ENCODE results near the gene VPS16. TPM values are rescaled to one million over a fixed set of nuclear protein-coding genes. Genes with fewer than 3 reads are reported as not detected.
"Not testable (repeated sequence)": the region's sequence is repeated elsewhere in the genome, so short reads cannot be mapped to it uniquely, and the experiment has no call there.

Gene VPS16
- total RNA-seq, 1 experiment from 2014 or later = 45.5 TPM

DNA sequence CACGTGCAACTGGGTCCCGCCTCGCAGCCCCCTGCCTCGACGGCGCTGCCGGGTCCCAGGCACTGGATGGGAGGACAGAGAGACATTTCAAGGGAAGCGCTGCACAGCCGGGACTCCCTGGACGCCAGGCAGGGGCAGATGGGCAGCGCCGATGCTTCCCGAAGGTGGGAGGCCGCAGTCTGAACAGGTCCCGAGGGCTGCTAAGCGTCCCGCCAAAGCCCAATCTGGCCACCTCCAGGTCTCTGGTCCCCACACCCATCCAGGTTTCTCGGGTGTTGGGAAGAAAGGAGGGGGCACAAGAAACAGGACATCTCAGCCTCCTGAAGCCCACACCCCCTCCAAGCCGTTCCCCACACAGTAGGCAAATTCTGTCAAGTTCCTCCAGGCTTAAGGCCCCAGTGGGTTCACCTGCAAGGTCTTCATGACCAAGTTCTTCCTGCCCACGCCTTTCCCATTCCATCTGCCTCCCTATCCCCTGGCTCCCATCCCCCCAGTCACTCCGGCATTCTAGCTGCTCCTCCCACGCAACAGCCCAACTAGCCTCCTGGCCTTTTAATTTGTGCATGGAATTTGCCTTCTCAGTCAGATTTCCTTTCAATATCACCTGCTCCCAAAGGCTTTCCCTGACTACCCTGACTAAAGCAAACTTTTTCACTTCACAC lies 34.7 kb upstream of the VPS16 start:
- DNase-seq (ENCODE audit: low spot score) = no peak
- in situ Hi-C loops (cut with HindIII; ENCODE audit: low sequenced_read_pairs) = no loop called here

DNA sequence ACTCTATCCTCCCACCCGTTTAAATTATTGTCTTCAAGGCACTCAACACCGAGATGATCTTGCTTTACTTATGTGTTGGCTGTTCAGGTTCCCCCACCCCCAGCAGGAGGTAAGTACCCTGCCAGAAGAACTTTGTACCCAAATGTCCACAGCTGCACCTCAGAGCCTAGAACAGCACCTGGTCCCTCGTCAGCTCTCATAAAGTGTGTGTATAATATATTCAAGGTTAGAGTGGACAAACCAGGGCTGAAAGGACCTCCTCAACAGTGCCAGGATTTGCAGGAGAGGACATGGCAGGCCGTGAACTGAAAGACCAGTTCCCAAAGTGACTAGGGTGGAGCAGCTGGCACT lies 34.2 kb upstream of the VPS16 start:
- DNase-seq (ENCODE audit: low spot score) = no peak
- in situ Hi-C loops (cut with HindIII; ENCODE audit: low sequenced_read_pairs) = no loop called here

DNA sequence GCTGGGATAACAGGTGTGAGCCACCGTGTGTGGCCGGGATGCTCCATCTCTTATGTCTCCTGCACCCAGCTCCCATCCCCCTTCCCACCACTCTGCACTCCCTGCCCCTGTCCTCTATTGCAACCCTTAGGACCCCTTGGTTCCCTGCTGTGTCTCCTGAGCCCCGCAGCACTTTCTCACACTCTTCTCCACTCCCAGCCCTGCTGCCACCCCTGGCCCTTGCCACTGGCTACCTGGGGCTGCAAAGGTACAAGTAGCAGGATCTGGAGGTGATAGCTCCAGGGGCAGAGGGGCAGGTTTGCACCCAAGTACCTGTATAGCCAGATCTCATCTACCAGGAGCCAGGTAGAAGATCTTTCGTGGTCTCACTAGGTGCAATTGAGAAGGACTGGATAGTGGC lies 33.5 kb upstream of the VPS16 start:
- DNase-seq (ENCODE audit: low spot score) = no peak
- in situ Hi-C loops (cut with HindIII; ENCODE audit: low sequenced_read_pairs) = no loop called here

- DNase-seq (ENCODE audit: low spot score); in situ Hi-C loops (cut with HindIII; ENCODE audit: low sequenced_read_pairs): not testable (repeated sequence)
These were observed 32.6 kb upstream of the VPS16 start for GRCh38 chr20:2807929-2808328.

GRCh38 chr20:2809690-2810089 lies 30.9 kb upstream of the VPS16 start:
- in situ Hi-C loops (cut with HindIII; ENCODE audit: low sequenced_read_pairs) = no loop called here

DNA sequence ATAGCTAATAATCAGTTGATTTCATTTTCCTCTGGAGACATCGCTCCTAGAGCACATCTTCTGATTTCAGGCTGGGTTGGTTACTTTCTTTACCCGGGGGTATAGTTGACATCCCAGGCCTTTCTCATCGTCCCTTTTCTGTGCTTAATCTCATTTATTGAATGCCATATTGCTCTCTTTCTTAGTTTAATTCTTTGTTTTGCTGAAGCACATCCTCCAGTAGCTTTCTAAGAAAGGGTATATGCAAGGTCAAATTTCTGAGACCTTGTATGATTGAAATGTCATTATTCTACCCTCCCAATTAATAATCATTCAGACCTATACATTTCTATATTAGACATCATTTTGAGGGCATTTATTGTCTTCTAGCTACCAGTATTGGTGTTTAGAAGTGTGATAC lies 28.4 kb upstream of the VPS16 start:
- in situ Hi-C loops (cut with HindIII; ENCODE audit: low sequenced_read_pairs) = no loop called here
- no peak for DNase-seq (ENCODE audit: low spot score)

More at GRCh38 chr20:2809690-2810089, 30.9 kb upstream of the VPS16 start:
- no peak for DNase-seq (ENCODE audit: low spot score)

DNA sequence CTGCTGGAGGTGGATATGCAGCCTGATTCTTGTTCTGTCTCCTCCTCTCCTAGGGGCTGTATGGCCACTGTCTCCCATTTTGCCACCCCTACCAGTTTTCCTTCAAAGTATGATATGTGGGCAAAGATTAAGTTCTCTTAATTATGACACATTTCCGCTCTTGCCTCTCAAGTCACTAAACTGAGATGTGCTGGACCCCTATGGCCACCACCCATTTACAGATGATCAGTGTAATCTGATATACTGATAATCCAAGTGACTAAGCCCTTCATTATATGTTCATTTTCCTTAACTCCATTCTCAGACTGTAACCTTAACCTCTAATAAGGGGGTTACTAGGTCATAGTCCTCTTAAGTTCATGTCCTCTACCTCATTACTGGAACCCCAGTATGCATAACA lies 26.5 kb upstream of the VPS16 start:
- in situ Hi-C loops (cut with HindIII; ENCODE audit: low sequenced_read_pairs) = no loop called here
- no peak for DNase-seq (ENCODE audit: low spot score)

DNA sequence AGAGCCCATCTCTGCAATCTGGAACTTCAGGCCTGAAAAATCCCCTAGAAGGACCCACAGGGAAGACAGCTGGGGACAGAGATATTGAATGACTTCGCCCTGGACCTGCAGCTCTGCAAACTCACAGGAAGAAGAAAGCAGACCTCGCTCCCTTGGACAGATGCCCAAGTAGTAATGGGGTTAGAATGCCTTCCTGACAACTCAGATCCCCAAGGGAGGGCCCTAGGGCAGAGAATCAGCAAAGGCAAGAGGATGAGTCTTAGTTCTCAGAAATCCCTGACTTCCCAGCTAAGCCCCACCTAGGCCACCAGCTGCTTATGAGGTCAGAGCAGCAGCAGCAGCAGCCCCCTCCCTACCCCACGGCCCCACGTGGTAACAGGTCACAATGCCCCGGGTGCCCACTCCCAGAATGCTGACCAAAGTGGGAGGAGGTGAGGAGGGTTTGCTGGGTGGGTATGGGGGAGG lies 25.9 kb upstream of the VPS16 start, which contains the start of gene C20orf141:
Gene C20orf141 (plus strand): TSS at position 401 of the 465 bp plus-strand sequence. CDS start 198 bp downstream, outside the sequence.
- in situ Hi-C loops (cut with HindIII; ENCODE audit: low sequenced_read_pairs) = no loop called here
- DNase-seq (ENCODE audit: low spot score) = no peak

GRCh38 chr20:2815242-2815900 lies 25.2 kb upstream of the VPS16 start:
- no peak for DNase-seq (ENCODE audit: low spot score)
- in situ Hi-C loops (cut with HindIII; ENCODE audit: low sequenced_read_pairs) = no loop called here

DNA sequence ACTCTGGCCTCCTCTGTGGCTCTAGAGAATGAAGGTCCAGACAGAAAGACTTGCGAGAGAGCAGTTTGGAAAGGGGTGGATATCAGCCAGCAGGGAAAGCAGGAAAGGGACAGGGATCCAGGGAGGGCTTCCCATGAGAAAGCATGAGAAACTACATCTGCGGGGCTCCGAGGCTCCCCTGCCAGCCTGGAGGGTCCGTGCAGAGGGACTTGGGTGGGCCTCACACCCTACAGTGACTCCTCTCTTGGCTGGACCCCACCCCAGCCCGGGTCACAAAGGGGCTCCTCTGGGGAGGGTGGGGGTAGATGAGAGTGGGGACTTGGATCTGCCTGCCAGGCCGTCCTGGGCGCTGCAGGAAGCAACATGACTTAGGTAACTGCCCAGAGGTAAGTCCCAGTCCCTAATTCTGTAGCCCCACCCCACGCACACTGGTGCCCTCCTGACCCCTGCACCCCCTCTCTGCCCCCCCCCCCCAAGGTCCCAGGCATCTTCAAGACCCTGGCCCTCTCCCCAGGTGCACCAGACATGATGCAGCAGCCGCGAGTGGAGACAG lies 24.4 kb upstream of the VPS16 start, which contains the start of gene TMEM239:
Gene TMEM239 (plus strand): TSS at position 335 of the 553 bp plus-strand sequence. CDS start 191 bp downstream, at position 526.
- no peak for DNase-seq (ENCODE audit: low spot score)
- in situ Hi-C loops (cut with HindIII; ENCODE audit: low sequenced_read_pairs) = no loop called here

DNA sequence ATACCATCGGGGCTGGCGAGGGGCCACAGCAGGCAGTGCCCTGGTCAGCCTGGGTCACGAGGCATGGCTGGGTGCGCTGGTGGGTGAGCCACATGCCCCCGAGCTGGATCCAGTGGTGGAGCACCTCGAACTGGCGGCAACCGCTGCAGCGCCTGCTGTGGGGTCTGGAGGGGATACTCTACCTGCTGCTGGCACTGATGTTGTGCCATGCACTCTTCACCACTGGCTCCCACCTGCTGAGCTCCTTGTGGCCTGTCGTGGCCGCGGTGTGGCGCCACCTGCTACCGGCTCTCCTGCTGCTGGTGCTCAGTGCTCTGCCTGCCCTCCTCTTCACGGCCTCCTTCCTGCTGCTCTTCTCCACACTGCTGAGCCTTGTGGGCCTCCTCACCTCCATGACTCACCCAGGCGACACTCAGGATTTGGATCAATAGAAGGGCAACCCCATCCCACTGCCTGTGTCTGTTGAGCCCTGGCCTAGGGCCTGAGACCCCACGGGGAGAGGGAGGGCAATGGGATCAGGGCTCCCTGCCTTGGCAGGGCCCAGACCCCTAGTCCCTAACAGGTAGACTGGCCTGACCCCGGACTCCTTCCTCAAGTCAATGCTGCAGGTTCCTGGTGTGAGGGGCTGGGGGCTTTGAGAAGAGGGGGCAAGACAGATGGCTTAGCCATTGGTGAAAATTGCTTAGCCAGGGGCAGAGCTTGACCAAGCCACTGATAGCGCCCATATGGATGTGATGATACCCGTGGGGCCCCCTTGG lies 23.8 kb upstream of the VPS16 start:
- DNase-seq (ENCODE audit: low spot score) = no peak
- in situ Hi-C loops (cut with HindIII; ENCODE audit: low sequenced_read_pairs) = no loop called here

- in situ Hi-C loops (cut with HindIII; ENCODE audit: low sequenced_read_pairs) = no loop called here
- no peak for DNase-seq (ENCODE audit: low spot score)
These were observed 23.2 kb upstream of the VPS16 start for GRCh38 chr20:2817341-2817726.

DNA sequence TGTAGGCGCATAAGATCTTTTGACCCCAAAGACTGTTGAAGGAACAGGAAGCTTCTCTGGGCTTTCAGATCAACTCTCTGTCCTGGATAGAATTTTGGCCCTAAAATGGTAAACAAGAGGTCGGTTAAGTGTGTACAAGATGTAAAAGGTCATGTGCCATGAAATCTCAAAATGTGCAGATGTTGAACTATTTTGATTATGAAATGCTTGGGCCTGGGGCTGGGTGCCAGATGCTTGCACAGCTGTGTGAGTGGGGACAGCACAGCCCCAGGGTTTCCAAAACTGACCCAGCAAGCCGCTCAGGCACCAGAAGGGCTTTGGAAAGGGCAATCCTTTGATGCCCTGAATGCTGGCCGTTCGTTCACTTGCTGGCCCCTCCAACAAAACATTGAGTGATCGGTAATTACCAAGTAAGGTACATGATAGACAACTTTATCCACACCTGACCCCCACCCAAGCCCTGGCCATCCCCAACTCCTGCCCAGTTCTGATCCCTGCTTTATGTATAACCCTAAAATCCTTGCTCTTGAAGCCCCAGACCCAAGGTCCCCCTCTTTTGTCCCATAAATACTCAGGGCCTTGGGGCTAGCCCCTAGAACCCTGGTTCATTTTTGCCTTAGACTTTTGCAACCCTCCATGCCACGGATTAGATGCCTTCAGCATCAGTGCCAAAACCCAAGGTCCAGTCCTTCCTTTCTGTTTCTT lies 22.5 kb upstream of the VPS16 start:
- no peak for DNase-seq (ENCODE audit: low spot score)
- in situ Hi-C loops (cut with HindIII; ENCODE audit: low sequenced_read_pairs) = no loop called here

DNA sequence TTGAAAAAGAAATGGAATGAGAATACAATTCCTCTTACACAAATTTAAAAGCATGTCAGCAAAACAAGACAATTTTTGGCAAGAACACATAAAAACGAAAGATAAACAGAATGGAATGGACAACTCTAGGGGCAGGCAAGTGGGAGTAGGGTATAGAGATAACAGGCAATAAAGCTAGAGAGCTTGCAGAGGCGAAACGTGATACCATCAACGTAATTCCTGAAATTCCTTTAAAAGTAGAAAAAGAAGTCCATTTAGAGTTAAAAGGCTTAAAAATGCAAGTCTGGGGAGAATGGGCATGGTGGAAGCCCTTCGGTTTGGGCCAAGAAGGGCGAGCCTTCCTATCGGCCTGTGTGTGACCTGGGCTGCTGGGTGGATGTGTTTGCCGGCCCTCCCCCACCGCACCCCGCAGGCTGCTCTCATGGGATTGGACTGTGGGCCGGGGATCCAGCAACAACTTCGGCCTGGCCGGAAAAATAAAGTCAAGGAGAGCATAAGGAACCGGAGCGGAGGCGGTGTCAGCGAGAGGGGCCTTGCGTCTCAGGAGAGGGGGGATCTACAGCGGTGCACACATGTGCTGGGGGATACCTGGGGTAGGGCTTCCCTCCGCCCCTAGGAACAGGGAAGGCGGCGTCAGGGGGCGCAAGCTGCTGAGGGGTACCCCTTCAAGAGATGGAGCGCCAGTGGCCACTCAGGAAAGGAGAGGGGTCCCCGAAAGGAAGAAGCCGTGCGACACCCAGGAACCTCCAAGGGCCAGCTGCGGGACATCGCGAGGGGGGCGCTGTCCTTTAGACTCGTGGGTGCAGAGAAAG lies 20.3 kb upstream of the VPS16 start:
- in situ Hi-C loops (cut with HindIII; ENCODE audit: low sequenced_read_pairs) = no loop called here
- no peak for DNase-seq (ENCODE audit: low spot score)

DNA sequence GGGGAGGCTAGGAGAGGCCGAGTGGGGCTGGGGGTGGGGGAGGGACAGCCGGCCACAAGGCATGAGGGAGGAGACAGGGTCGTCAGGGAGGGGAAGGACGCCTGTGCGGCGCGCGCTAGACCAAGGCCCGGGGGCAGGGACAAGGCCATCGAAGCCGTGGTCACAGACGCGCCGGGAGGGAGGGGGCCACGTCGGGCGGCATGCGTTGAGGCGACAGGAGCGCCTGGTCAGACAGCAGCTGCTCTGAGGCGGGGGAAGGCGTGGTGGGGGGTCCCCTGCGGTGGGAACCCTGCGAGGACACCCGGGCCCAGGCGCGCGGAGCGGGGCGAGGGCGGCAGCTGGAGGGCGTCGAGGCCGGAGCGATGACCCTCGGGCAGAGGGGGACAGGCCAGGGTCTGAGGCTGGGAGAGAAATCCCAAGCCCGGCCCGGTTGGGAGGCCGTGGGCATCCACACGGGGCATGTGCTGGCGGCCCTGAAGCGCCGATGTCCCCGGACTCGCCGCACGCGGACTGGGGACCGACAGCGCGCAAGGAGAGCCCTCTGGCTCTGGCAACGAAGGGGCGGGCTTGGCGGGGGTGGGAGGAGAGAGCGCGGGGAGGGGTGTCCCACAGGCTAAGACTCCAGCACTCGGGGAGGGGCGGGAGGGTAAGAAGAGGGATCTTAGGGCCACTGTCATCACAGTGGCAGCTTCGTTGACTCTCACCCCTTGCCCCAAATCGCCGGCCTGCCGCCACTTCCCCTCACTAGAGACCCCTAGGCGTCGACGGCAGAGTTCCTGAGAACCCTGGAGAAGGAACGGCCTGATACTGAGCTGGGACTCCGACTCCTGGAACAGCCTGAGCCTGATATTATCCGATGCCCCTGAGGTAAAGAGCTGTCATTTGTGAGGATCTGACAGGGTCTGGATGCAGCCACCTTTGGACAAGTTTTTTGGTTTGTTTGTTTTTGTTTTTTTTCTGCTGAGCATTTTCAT lies 19.4 kb upstream of the VPS16 start:
- in situ Hi-C loops (cut with HindIII; ENCODE audit: low sequenced_read_pairs) = no loop called here
- DNase-seq (ENCODE audit: low spot score) = no peak

DNA sequence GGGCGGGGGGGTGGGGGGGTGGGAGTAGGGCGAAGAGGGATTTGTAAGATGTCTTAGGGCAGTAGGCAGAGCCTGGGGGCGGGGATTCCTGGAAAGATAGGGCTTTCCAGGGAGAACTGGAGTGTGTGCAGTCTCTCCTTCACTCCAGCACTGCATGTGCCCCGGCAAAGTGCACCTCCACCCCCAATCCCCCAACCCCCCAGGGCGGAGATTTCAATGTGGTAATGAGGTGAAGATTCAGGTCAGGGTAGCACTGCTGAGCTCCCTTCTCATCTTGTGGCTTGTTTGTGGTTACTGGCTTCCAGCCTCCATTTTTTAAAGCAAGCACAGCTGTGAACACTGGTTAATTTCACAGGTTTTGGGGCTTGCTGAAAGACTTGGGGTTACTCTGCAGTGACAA lies 18.5 kb upstream of the VPS16 start:
- in situ Hi-C loops (cut with HindIII; ENCODE audit: low sequenced_read_pairs) = no loop called here
- DNase-seq (ENCODE audit: low spot score) = no peak

DNA sequence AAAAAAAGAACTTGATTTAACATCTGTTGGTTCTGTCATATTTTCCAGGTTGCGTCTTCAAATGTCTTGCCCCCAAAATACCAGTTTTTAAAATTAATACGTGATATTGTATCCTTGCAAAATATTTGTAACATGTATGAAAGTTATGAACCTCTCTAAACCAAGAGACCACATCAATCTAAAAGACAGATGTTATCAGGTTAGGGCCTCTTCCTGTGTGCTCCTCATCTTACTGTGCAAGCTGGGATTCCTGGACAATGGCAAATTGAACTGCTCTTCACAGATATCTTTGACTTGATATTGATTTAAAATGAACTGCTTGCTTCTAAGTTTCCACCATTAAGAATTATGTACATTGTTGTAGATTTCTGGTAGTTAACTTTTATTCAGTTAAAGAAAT lies 14.8 kb upstream of the VPS16 start:
- in situ Hi-C loops (cut with HindIII; ENCODE audit: low sequenced_read_pairs) = no loop called here
- no peak for DNase-seq (ENCODE audit: low spot score)

Measured in G401 (cell line).